SU-DHL-6 (cell line): ENCODE results near the gene CFAP206.

Experiments used
- H2AFZ ChIP-seq: fragments of 200-600 bp; sonication (generic); 2 replicates; pipeline ENCODE4 v1.6.1; 2014; ENCODE audit warnings: low read depth, mild to moderate bottlenecking, moderate library complexity, mixed read lengths, antibody characterized with exemption, low read length; ENCODE audit not compliant: severe bottlenecking
- H3F3A ChIP-seq: fragments of 200-600 bp; shearing (Covaris generic); 2 replicates; pipeline ENCODE4 v1.6.0; 2016; ENCODE audit warnings: antibody characterized with exemption, mild to moderate bottlenecking; ENCODE audit not compliant: insufficient read depth
- H3K27ac ChIP-seq: fragments of 200-600 bp; sonication (generic); 2 replicates; pipeline ENCODE4 v1.5.1; 2016; ENCODE audit warnings: low read depth, mild to moderate bottlenecking, low read length, moderate library complexity, mixed read lengths
- H3K27me3 ChIP-seq: fragments of 200-600 bp; sonication (generic), shearing (Covaris generic); 2 replicates; pipeline ENCODE4 v1.6.0; 2014; ENCODE audit warnings: mild to moderate bottlenecking, low read length
- H3K36me3 ChIP-seq: fragments of 200-600 bp; sonication (generic); 2 replicates; pipeline ENCODE4 v1.6.1; 2014; ENCODE audit warnings: mild to moderate bottlenecking, low read length, mixed read lengths
- H3K4me2 ChIP-seq: fragments of 300-600, 200-600 bp; shearing (Covaris generic), sonication (generic); 2 replicates; pipeline ENCODE4 v1.6.0; 2014; ENCODE audit warnings: low read length, low read depth, mild to moderate bottlenecking; ENCODE audit not compliant: poor library complexity, severe bottlenecking
- H3K4me3 ChIP-seq: fragments of 200-600 bp; sonication (generic); 2 replicates; pipeline ENCODE4 v1.5.1; 2014; ENCODE audit warnings: antibody characterized with exemption, low read length, mild to moderate bottlenecking, mixed read lengths; ENCODE audit not compliant: insufficient read depth, poor library complexity, severe bottlenecking
- H3K79me2 ChIP-seq: fragments of 200-600 bp; sonication (generic); 2 replicates; pipeline ENCODE4 v1.6.1; 2014; ENCODE audit warnings: mild to moderate bottlenecking, low read length, moderate library complexity; ENCODE audit not compliant: insufficient read depth
- H3K9ac ChIP-seq: fragments of 200-600 bp; sonication (generic); 2 replicates; pipeline ENCODE4 v1.7.0; 2014; ENCODE audit warnings: mild to moderate bottlenecking, low read length
- H3K9me2 ChIP-seq: fragments of 200-600 bp; sonication (generic); replicated peaks from 2 replicates; pipeline ENCODE4 v1.6.1; 2014; ENCODE audit warnings: low read length; ENCODE audit not compliant: insufficient read depth
- H3K9me3 ChIP-seq: fragments of 200-600 bp; sonication (generic); 2 replicates; pipeline ENCODE4 v1.6.1; 2014; ENCODE audit warnings: low read length, mixed read lengths; ENCODE audit not compliant: insufficient read depth
- H4K20me1 ChIP-seq: fragments of 200-600 bp; sonication (generic); 2 replicates; pipeline ENCODE4 v1.6.1; 2014; ENCODE audit warnings: low read depth, mild to moderate bottlenecking, antibody characterized with exemption, low read length, moderate library complexity, mixed read lengths
- CTCF ChIP-seq: fragments of 200-600 bp; sonication (generic); IDR thresholded peaks from one replicate; pipeline ENCODE4 v1.5.1; 2017; ENCODE audit warnings: antibody characterized with exemption, mild to moderate bottlenecking, low read length, moderate library complexity; ENCODE audit not compliant: insufficient read depth, poor library complexity, severe bottlenecking
- EZH2phosphoT487 ChIP-seq: fragments of 200-600 bp; sonication (generic), shearing (Covaris generic); conservative IDR thresholded peaks from 2 replicates; pipeline ENCODE4 v1.6.1; 2018; ENCODE audit warnings: mild to moderate bottlenecking, antibody characterized with exemption, low read length, moderate library complexity, mixed read lengths

Gene CFAP206

GRCh38 chr6:87395431-87395830, 12.3 kb upstream of the CFAP206 start:
- H3K9me3 ChIP-seq = no peaks in the 10 kb centered on the region
- H3K36me3 ChIP-seq = no peaks in the 10 kb centered on the region
- no peaks in the 10 kb centered on the region for H3K9me2 ChIP-seq
- H3K27me3 ChIP-seq = no peaks in the 10 kb centered on the region
- no peak overlapping the region for H3K4me2 ChIP-seq
- H3K79me2 ChIP-seq = no peaks in the 10 kb centered on the region
- H2AFZ ChIP-seq = no peak overlapping the region
- H4K20me1 ChIP-seq = no peaks in the 10 kb centered on the region
- no peak overlapping the region for H3K4me3 ChIP-seq
- TF ChIP-seq CTCF (no peak), EZH2phosphoT487 (no peak)
- H3K27ac ChIP-seq = no peak overlapping the region
- no peak overlapping the region for H3K9ac ChIP-seq
- no peaks in the 10 kb centered on the region for H3F3A ChIP-seq

- H3K36me3 ChIP-seq = no peaks in the 10 kb centered on the region
- H3K4me3 ChIP-seq = no peak overlapping the region
- no peaks in the 10 kb centered on the region for H3K9me2 ChIP-seq
- no peak overlapping the region for H3K27ac ChIP-seq
- H2AFZ ChIP-seq = no peak overlapping the region
- no peaks in the 10 kb centered on the region for H3K9me3 ChIP-seq
- H4K20me1 ChIP-seq = no peaks in the 10 kb centered on the region
- H3K27me3 ChIP-seq = no peaks in the 10 kb centered on the region
- TF ChIP-seq CTCF = no peak
- no peak for TF ChIP-seq EZH2phosphoT487
- no peaks in the 10 kb centered on the region for H3K79me2 ChIP-seq
- H3K9ac ChIP-seq = no peak overlapping the region
- H3K4me2 ChIP-seq = no peak overlapping the region
- no peaks in the 10 kb centered on the region for H3F3A ChIP-seq
Observed at GRCh38 chr6:87396595-87397392, 11.0 kb upstream of the CFAP206 start.

- H3K27me3 ChIP-seq = no peaks in the 10 kb centered on the region
- H3K4me3 ChIP-seq = no peak overlapping the region
- no peaks in the 10 kb centered on the region for H3K9me3 ChIP-seq
- H3K27ac ChIP-seq = no peak overlapping the region
- no peaks in the 10 kb centered on the region for H3K36me3 ChIP-seq
- no peak overlapping the region for H2AFZ ChIP-seq
- H3F3A ChIP-seq = no peaks in the 10 kb centered on the region
- no peak overlapping the region for H3K4me2 ChIP-seq
- no peaks in the 10 kb centered on the region for H4K20me1 ChIP-seq
- no peak overlapping the region for H3K9ac ChIP-seq
- TF ChIP-seq EZH2phosphoT487 (no peak), CTCF (no peak)
- H3K9me2 ChIP-seq = no peaks in the 10 kb centered on the region
- H3K79me2 ChIP-seq = no peaks in the 10 kb centered on the region
Observed at GRCh38 chr6:87397656-87398055, 10.1 kb upstream of the CFAP206 start.
